Panc1 (cell line): Measurements from ENCODE around the gene DAZAP2. TPM values are rescaled to one million over a fixed set of nuclear protein-coding genes. Genes with fewer than 3 reads are reported as not detected.

Source experiments
- ATAC-seq: fragments of 200-7000 bp; cut with Tn5 transposase; 2 replicates; pipeline ENCODE4 v1.9.1; 2020; ENCODE audit warnings: mild to moderate bottlenecking, moderate library complexity
- BruUV-seq: library from RNA; stranded (reverse); fragments of 400-500 nt; replicated peaks from 2 replicates; lab custom pipeline; 2021; lab: Mats Ljungman, UMichigan
- CTCF ChIA-PET: fragments of 300-600 bp; sonication (Branson Sonifier 250); formaldehyde crosslinking; loops from one replicate; lab custom pipeline; 2022; ENCODE audit warnings: antibody characterized with exemption; lab: Charles Lee
- POLR2A ChIA-PET: fragments of 300-600 bp; sonication (Branson Sonifier 250); formaldehyde crosslinking; loops from one replicate; lab custom pipeline; 2022; ENCODE audit warnings: antibody characterized with exemption; lab: Charles Lee
- DNase-seq: peaks from one replicate; pipeline ENCODE4 v3.0.0-alpha.2; 2010; ENCODE audit warnings: low read depth, low spot score
- H3K27ac ChIP-seq: 2 replicates; pipeline ENCODE4 v1.5.1; 2011; ENCODE audit warnings: mild to moderate bottlenecking, low read length, inconsistent platforms
- H3K27me3 ChIP-seq: fragments of 200-500 bp; sonication (Bioruptor generic); 2 replicates; pipeline ENCODE4 v1.6.0; 2014; ENCODE audit warnings: low read length, inconsistent platforms; ENCODE audit not compliant: control insufficient read depth, insufficient read depth
- H3K36me3 ChIP-seq: fragments of 200-500 bp; sonication (Bioruptor generic); 2 replicates; pipeline ENCODE4 v1.5.1; 2014; ENCODE audit warnings: inconsistent platforms, mild to moderate bottlenecking, low read length, moderate library complexity; ENCODE audit not compliant: control insufficient read depth, insufficient read depth
- H3K4me1 ChIP-seq: 2 replicates; pipeline ENCODE4 v1.5.1; 2011; ENCODE audit warnings: inconsistent platforms, mild to moderate bottlenecking, low read length, moderate library complexity; ENCODE audit not compliant: control insufficient read depth, insufficient read depth
- H3K4me3 ChIP-seq, 2 experiments: 2 replicates each; pipeline ENCODE4 v1.5.1; 2011 to 2012; ENCODE audit warnings: low read depth in 2 of 2, low read length in 2 of 2, mild to moderate bottlenecking in 2 of 2, inconsistent platforms in 1 of 2, moderate library complexity in 1 of 2
- H3K9me3 ChIP-seq: fragments of 200-500 bp; sonication (Bioruptor generic); 2 replicates; pipeline ENCODE4 v1.5.1; 2014; ENCODE audit warnings: low read depth, mild to moderate bottlenecking, inconsistent platforms, low read length, moderate library complexity; ENCODE audit not compliant: control insufficient read depth, insufficient read depth
- CTCF ChIP-seq: fragments of 450-650 bp; IDR thresholded peaks from 2 replicates; pipeline ENCODE4 v1.5.1; 2017; ENCODE audit warnings: mild to moderate bottlenecking
- POLR2AphosphoS5 ChIP-seq: IDR thresholded peaks from 2 replicates; pipeline ENCODE4 v1.6.1; 2012; ENCODE audit warnings: mild to moderate bottlenecking, low read depth, low read length, moderate library complexity
- REST ChIP-seq, 2 experiments: IDR thresholded peaks; 2 replicates each; pipeline ENCODE4 v1.6.1; 2011 to 2012; ENCODE audit warnings: low read depth in 2 of 2, control low read depth in 1 of 2, low read length in 1 of 2, mild to moderate bottlenecking in 1 of 2, moderate library complexity in 1 of 2; ENCODE audit not compliant: insufficient read depth in 1 of 2
- SIN3A ChIP-seq: IDR thresholded peaks from 2 replicates; pipeline ENCODE4 v1.6.1; 2012; ENCODE audit warnings: low read depth, mild to moderate bottlenecking, low read length, moderate library complexity, borderline replicate concordance; ENCODE audit not compliant: insufficient read depth
- TCF7L2 ChIP-seq: IDR thresholded peaks from 2 replicates; pipeline ENCODE4 v1.6.1; 2011; ENCODE audit warnings: mild to moderate bottlenecking, low read depth, low read length, inconsistent platforms
- in situ Hi-C: cut with HindIII; loops from 2 replicates; pipeline ENCODE4 v1.10.0; 2016; ENCODE audit warnings: low sequenced_read_pairs, low pct_unique_long_range_greater_than_20kb
- intact Hi-C: fragments of 100-400 bp; cut with micrococcal nuclease; formaldehyde crosslinking; loops from one replicate; pipeline ENCODE4 v1.10.0; 2022; ENCODE audit not compliant: unreplicated experiment
- total RNA-seq: library from RNA; stranded (reverse); gene quantifications from one replicate; pipeline ENCODE4 v1.2.1, GENCODE V29; 2021; ENCODE audit not compliant: unreplicated experiment

Gene DAZAP2
- total RNA-seq, 1 experiment from 2014 or later: 197 TPM

- Histone ChIP-seq H3K4me3 (no peak overlapping the region), H3K4me1 (peaks cover 4% of the 10 kb centered on the region; the same call in 1 of the 2 replicates), H3K27me3 (no peaks in the 10 kb centered on the region), H3K9me3 (no peaks in the 10 kb centered on the region), H3K36me3 (no peaks in the 10 kb centered on the region), H3K27ac (no peak overlapping the region)
- ATAC-seq (no peak), DNase-seq (no peak)
- in situ Hi-C loops (no loop called here), intact Hi-C loops (no loop called here)
- ChIA-PET POLR2A (no interaction called here), CTCF (no interaction called here)
- BruUV-seq: no TSS peak
- TF ChIP-seq REST (IDR thresholded peaks at IDR 0.05; ENCODE audit: insufficient read depth in 1 of 2, low read depth in 2 of 2, low read length in 1 of 2) (no peak), POLR2AphosphoS5 (no peak), SIN3A (no peak), TCF7L2 (no peak), CTCF (no peak)
These were observed 14.0 kb upstream of the DAZAP2 start for GRCh38 chr12:51224625-51225024.

DNA sequence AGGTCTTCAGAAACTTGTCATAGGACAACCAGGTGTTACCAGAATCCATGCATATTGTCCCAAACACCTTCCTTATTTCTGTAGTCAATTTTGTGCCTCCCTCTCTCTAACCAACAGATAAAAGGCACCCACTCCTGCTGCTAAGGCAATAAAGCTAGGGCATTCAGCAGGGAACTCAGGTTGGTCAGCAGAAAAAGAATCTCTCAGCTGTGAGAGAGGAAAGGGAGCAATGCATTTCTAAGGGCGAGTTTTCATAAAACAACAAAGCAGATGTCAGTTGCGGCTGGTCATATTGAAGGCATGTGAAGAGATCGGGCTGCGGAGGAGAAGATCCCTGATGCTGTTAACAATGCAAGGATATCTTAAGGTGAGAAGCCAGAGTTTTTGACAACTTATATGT lies 13.4 kb upstream of the DAZAP2 start:
- TF ChIP-seq POLR2AphosphoS5 (no peak), SIN3A (no peak), TCF7L2 (no peak), REST (IDR thresholded peaks at IDR 0.05; ENCODE audit: insufficient read depth in 1 of 2, low read depth in 2 of 2, low read length in 1 of 2) (no peak), CTCF (no peak)
- no peak overlapping the region for H3K27ac ChIP-seq
- no peaks in the 10 kb centered on the region for H3K9me3 ChIP-seq
- ATAC-seq (no peak), DNase-seq (no peak)
- H3K27me3 ChIP-seq: no peaks in the 10 kb centered on the region
- POLR2A ChIA-PET: interaction anchor here (0.6 kb wide), 1 partner anchor 13 kb away, joined by 4 read pairs; the partner anchor contains the start of gene DAZAP2
- H3K4me3 ChIP-seq: no peak overlapping the region
- CTCF ChIA-PET: no interaction called here
- no peaks in the 10 kb centered on the region for H3K36me3 ChIP-seq
- H3K4me1 ChIP-seq: peaks cover 4% of the 10 kb centered on the region; the same call in 1 of the 2 replicates
- intact Hi-C loops: no loop called here
- in situ Hi-C loops: no loop called here
- BruUV-seq: no TSS peak
